GM12878 (cell line): Measurements from ENCODE around the gene MEIOSIN. TPM values are rescaled to one million over a fixed set of nuclear protein-coding genes. Genes with fewer than 3 reads are reported as not detected.
A peak's percentile ranks its signal among the peaks of the same experiment; 100 is the strongest.

Source experiments
- BACH1 ChIP-seq: fragments of 450-650 bp; IDR thresholded peaks from 2 replicates; pipeline ENCODE4 v1.6.1; 2017; ENCODE audit warnings: mild to moderate bottlenecking, borderline replicate concordance
- CHD2 ChIP-seq: IDR thresholded peaks from 2 replicates; pipeline ENCODE4 v1.6.1; 2011; ENCODE audit warnings: low read depth, low read length, improper control_type of control experiment, borderline replicate concordance
- FOS ChIP-seq: IDR thresholded peaks from 3 replicates; pipeline ENCODE4 v1.6.1; 2011; ENCODE audit warnings: borderline replicate concordance; ENCODE audit not compliant: insufficient read length; ENCODE audit errors: extremely low read depth
- GATAD2B ChIP-seq: fragments of 450-650 bp; conservative IDR thresholded peaks from 2 replicates; pipeline ENCODE4 v1.6.1; 2017; ENCODE audit warnings: low read depth, mild to moderate bottlenecking, moderate library complexity
- MTA3 ChIP-seq: IDR thresholded peaks from 2 replicates; pipeline ENCODE4 v1.6.1; 2012; ENCODE audit warnings: low read length, inconsistent platforms, borderline replicate concordance
- NRF1 ChIP-seq: conservative IDR thresholded peaks from 2 replicates; pipeline ENCODE4 v1.6.1; 2011; ENCODE audit warnings: mild to moderate bottlenecking, low read depth, low read length, improper control_type of control experiment
- PML ChIP-seq: IDR thresholded peaks from 2 replicates; pipeline ENCODE4 v1.6.1; 2012; ENCODE audit warnings: low read length, inconsistent platforms
- TAF1 ChIP-seq: IDR thresholded peaks from 2 replicates; pipeline ENCODE4 v1.6.1; 2011; ENCODE audit warnings: mild to moderate bottlenecking, low read depth, low read length, borderline replicate concordance
- YBX1 ChIP-seq: fragments of 450-650 bp; IDR thresholded peaks from 2 replicates; pipeline ENCODE4 v1.6.1; 2016; ENCODE audit warnings: antibody characterized with exemption
- ZNF207 ChIP-seq: fragments of 450-650 bp; IDR thresholded peaks from 2 replicates; pipeline ENCODE4 v1.6.1; 2014; ENCODE audit warnings: antibody characterized with exemption, mild to moderate bottlenecking, borderline replicate concordance
- polyA plus RNA-seq, 11 experiments: library from polyadenylated mRNA; depleted of rRNA in 4 of 11; unstranded in 6 of 11; stranded (reverse) in 5 of 11; fragments of >200 nt; fragmentation: Nextera tagmentation in 4 of 11; fragmentation: Illumina TruSeq in 1 of 11; extraction: Ambion mirVana in 4 of 11; extraction: Trizol in 1 of 11; gene quantifications; 1 replicate in 1 of 11; 2 replicates in 10 of 11; pipeline versions ENCODE4 v1.2.1 to v1.2.3, GENCODE V29; 2011 to 2016; ENCODE audit warnings: inconsistent platforms in 2 of 11, missing spikeins in 2 of 11, low read depth in 1 of 11
- total RNA-seq, 4 experiments: library from RNA; depleted of rRNA in 3 of 4; stranded (reverse); fragments of >200 nt in 3 of 4; fragmentation: Illumina TruSeq in 1 of 4; extraction: Trizol in 1 of 4; gene quantifications; 2 replicates each; pipeline versions ENCODE4 v1.2.1 to v1.2.3, GENCODE V29; 2013 to 2021
- TF ChIP-seq, protein P1 (sequence below): fragments of 450-650 bp; formaldehyde crosslinking; IDR thresholded peaks from 2 replicates; pipeline ENCODE4 v1.4.0; 2022; ENCODE audit warnings: mild to moderate bottlenecking, moderate library complexity
- TF ChIP-seq, protein P2 (sequence below): fragments of 150-350 bp; IDR thresholded peaks from 2 replicates; pipeline ENCODE4 v1.6.1; 2016; ENCODE audit warnings: low read depth, low read length
- TF ChIP-seq, protein P3 (sequence below): IDR thresholded peaks from 2 replicates; pipeline ENCODE4 v1.6.1; 2012; ENCODE audit warnings: mild to moderate bottlenecking, low read depth, low read length
- TF ChIP-seq, protein P4 (sequence below): fragments of 450-650 bp; IDR thresholded peaks from 2 replicates; pipeline ENCODE4 v1.6.1; 2017; ENCODE audit warnings: mild to moderate bottlenecking, moderate library complexity

MEIOSIN gene
- total and polyA plus RNA-seq, 10 of the 15 experiments (the other 5 are each of a cell fraction or from before 2014, with no cell fraction given): 0.05 to 0.66 (median 0.14) TPM; not detected in 4

DNA sequence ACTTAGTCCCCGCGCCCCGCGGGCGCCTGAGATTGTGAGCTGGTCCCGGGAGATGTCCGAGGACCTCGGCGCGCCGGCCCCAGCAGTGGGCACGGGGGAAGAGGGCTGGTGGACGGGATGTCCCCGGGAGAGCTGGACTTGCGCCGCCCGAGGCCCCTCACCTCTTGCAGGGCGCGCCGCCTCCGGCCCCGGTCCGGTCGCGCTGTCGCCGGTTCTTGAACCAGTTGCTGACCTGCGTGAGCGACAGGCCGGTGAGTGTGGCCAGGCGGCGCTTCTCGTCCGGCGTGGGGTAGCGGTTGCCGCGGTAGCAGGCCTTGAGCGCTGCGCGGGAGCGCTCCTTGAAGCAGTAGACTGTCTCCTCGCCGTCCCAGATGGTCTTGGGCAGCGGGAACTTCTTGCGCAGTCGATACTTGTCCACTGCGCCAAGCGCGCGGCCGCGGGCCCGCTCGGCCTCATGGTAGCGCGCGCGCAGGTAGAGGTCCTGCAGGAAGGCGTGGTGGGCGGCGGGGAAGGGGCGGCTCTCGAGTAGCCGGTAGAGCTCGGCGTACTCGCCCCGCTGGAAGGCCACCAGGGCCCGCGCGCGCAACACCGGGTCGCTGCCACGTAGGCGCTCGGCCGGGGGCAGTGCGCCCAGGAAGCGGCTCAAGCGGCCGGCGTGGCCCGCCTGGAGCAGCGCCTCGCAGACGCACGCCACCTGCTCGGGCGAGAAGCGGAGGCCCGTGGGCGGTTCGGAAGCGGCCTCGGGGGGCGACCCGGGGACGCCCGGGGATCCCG is 34.8 kb downstream of the MEIOSIN start (continued):
- TF ChIP-seq, protein P1, sequence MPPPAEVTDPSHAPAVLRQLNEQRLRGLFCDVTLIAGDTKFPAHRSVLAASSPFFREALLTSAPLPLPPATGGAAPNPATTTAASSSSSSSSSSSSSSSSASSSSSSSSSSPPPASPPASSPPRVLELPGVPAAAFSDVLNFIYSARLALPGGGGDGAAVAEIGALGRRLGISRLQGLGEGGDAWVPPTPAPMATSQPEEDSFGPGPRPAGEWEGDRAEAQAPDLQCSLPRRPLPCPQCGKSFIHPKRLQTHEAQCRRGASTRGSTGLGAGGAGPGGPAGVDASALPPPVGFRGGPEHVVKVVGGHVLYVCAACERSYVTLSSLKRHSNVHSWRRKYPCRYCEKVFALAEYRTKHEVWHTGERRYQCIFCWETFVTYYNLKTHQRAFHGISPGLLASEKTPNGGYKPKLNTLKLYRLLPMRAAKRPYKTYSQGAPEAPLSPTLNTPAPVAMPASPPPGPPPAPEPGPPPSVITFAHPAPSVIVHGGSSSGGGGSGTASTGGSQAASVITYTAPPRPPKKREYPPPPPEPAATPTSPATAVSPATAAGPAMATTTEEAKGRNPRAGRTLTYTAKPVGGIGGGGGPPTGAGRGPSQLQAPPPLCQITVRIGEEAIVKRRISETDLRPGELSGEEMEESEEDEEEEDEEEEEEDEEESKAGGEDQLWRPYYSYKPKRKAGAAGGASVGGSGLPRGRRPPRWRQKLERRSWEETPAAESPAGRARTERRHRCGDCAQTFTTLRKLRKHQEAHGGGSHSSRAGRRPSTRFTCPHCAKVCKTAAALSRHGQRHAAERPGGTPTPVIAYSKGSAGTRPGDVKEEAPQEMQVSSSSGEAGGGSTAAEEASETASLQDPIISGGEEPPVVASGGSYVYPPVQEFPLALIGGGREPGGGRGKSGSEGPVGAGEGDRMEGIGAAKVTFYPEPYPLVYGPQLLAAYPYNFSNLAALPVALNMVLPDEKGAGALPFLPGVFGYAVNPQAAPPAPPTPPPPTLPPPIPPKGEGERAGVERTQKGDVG (CRISPR knock-in tag): no peak
- TF ChIP-seq YBX1 (no peak), NRF1 (0 out of 2 replicates have a peak, but pooled peaks have one; percentile 1), PML (no peak), MTA3 (no peak), FOS (no peak), GATAD2B (peak; percentile 69; the same call in 1 of the 2 replicates), TAF1 (no peak), ZNF207 (no peak), BACH1 (peak; percentile 68; the same call in 1 of the 2 replicates), CHD2 (no peak)
- TF ChIP-seq, protein P2, sequence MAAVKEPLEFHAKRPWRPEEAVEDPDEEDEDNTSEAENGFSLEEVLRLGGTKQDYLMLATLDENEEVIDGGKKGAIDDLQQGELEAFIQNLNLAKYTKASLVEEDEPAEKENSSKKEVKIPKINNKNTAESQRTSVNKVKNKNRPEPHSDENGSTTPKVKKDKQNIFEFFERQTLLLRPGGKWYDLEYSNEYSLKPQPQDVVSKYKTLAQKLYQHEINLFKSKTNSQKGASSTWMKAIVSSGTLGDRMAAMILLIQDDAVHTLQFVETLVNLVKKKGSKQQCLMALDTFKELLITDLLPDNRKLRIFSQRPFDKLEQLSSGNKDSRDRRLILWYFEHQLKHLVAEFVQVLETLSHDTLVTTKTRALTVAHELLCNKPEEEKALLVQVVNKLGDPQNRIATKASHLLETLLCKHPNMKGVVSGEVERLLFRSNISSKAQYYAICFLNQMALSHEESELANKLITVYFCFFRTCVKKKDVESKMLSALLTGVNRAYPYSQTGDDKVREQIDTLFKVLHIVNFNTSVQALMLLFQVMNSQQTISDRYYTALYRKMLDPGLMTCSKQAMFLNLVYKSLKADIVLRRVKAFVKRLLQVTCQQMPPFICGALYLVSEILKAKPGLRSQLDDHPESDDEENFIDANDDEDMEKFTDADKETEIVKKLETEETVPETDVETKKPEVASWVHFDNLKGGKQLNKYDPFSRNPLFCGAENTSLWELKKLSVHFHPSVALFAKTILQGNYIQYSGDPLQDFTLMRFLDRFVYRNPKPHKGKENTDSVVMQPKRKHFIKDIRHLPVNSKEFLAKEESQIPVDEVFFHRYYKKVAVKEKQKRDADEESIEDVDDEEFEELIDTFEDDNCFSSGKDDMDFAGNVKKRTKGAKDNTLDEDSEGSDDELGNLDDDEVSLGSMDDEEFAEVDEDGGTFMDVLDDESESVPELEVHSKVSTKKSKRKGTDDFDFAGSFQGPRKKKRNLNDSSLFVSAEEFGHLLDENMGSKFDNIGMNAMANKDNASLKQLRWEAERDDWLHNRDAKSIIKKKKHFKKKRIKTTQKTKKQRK: no peak
- TF ChIP-seq, protein P3, sequence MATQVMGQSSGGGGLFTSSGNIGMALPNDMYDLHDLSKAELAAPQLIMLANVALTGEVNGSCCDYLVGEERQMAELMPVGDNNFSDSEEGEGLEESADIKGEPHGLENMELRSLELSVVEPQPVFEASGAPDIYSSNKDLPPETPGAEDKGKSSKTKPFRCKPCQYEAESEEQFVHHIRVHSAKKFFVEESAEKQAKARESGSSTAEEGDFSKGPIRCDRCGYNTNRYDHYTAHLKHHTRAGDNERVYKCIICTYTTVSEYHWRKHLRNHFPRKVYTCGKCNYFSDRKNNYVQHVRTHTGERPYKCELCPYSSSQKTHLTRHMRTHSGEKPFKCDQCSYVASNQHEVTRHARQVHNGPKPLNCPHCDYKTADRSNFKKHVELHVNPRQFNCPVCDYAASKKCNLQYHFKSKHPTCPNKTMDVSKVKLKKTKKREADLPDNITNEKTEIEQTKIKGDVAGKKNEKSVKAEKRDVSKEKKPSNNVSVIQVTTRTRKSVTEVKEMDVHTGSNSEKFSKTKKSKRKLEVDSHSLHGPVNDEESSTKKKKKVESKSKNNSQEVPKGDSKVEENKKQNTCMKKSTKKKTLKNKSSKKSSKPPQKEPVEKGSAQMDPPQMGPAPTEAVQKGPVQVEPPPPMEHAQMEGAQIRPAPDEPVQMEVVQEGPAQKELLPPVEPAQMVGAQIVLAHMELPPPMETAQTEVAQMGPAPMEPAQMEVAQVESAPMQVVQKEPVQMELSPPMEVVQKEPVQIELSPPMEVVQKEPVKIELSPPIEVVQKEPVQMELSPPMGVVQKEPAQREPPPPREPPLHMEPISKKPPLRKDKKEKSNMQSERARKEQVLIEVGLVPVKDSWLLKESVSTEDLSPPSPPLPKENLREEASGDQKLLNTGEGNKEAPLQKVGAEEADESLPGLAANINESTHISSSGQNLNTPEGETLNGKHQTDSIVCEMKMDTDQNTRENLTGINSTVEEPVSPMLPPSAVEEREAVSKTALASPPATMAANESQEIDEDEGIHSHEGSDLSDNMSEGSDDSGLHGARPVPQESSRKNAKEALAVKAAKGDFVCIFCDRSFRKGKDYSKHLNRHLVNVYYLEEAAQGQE: no peak
- TF ChIP-seq, protein P4, sequence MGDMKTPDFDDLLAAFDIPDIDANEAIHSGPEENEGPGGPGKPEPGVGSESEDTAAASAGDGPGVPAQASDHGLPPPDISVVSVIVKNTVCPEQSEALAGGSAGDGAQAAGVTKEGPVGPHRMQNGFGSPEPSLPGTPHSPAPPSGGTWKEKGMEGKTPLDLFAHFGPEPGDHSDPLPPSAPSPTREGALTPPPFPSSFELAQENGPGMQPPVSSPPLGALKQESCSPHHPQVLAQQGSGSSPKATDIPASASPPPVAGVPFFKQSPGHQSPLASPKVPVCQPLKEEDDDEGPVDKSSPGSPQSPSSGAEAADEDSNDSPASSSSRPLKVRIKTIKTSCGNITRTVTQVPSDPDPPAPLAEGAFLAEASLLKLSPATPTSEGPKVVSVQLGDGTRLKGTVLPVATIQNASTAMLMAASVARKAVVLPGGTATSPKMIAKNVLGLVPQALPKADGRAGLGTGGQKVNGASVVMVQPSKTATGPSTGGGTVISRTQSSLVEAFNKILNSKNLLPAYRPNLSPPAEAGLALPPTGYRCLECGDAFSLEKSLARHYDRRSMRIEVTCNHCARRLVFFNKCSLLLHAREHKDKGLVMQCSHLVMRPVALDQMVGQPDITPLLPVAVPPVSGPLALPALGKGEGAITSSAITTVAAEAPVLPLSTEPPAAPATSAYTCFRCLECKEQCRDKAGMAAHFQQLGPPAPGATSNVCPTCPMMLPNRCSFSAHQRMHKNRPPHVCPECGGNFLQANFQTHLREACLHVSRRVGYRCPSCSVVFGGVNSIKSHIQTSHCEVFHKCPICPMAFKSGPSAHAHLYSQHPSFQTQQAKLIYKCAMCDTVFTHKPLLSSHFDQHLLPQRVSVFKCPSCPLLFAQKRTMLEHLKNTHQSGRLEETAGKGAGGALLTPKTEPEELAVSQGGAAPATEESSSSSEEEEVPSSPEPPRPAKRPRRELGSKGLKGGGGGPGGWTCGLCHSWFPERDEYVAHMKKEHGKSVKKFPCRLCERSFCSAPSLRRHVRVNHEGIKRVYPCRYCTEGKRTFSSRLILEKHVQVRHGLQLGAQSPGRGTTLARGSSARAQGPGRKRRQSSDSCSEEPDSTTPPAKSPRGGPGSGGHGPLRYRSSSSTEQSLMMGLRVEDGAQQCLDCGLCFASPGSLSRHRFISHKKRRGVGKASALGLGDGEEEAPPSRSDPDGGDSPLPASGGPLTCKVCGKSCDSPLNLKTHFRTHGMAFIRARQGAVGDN: peak; percentile 40; the same call in 1 of the 2 replicates
